Osteocyte (in vitro differentiated cells): ENCODE measurements around the gene SESN2. TPM values are rescaled to one million over a fixed set of nuclear protein-coding genes. Genes with fewer than 3 reads are reported as not detected.

Experiments used
- DNase-seq: peaks from one replicate; pipeline ENCODE4 v3.0.0; 2021; ENCODE audit warnings: mixed read lengths; ENCODE audit not compliant: unreplicated experiment; ENCODE audit errors: extremely low spot score
- H3K27ac Mint-ChIP-seq: one replicate; pipeline ENCODE4 v1.8.0; 2021; ENCODE audit warnings: mild to moderate bottlenecking, mixed read lengths; ENCODE audit not compliant: unreplicated experiment
- H3K27me3 Mint-ChIP-seq: one replicate; pipeline ENCODE4 v1.8.0; 2021; ENCODE audit warnings: mixed read lengths; ENCODE audit not compliant: unreplicated experiment
- H3K36me3 Mint-ChIP-seq: one replicate; pipeline ENCODE4 v1.8.0; 2021; ENCODE audit warnings: mixed read lengths; ENCODE audit not compliant: unreplicated experiment
- H3K4me1 Mint-ChIP-seq: one replicate; pipeline ENCODE4 v1.8.0; 2021; ENCODE audit warnings: mixed read lengths; ENCODE audit not compliant: unreplicated experiment
- H3K4me3 Mint-ChIP-seq: one replicate; pipeline ENCODE4 v1.8.0; 2021; ENCODE audit warnings: mild to moderate bottlenecking, moderate library complexity, mixed read lengths; ENCODE audit not compliant: unreplicated experiment
- H3K9me3 Mint-ChIP-seq: one replicate; pipeline ENCODE4 v1.8.0; 2021; ENCODE audit warnings: mixed read lengths; ENCODE audit not compliant: unreplicated experiment
- CTCF ChIP-seq: fragments of 200-600 bp; sonication (generic); IDR thresholded peaks from 2 replicates; pipeline ENCODE4 v1.5.0; 2021; ENCODE audit warnings: antibody characterized with exemption, mild to moderate bottlenecking, moderate library complexity
- total RNA-seq: library from RNA; stranded (reverse); gene quantifications from 2 replicates; pipeline ENCODE4 v1.2.1, GENCODE V29; 2021

SESN2 gene
- total RNA-seq, 1 donor from 2014 or later = 32.1 TPM

GRCh38 chr1:28232558-28233263 lies 26.6 kb upstream of the SESN2 start, which contains the start of gene DNAJC8:
TSS of gene DNAJC8 (minus strand) at chr1:28233029. CDS start at chr1:28232998, 31 bp downstream.
- Mint-ChIP-seq H3K36me3 (peaks cover 12% of the 10 kb centered on the region), H3K27me3 (no peaks in the 10 kb centered on the region), H3K9me3 (no peaks in the 10 kb centered on the region), H3K27ac (peak within 1 kb of the TSS; percentile 99), H3K4me1 (peaks cover 27% of the 10 kb centered on the region), H3K4me3 (peak within 1 kb of the TSS; percentile 100)
- peak; percentile 95 for DNase-seq
- TF ChIP-seq CTCF = no peak

- Mint-ChIP-seq H3K4me3 (peak overlapping the region; percentile 100), H3K27ac (peak overlapping the region; percentile 99), H3K4me1 (peaks cover 27% of the 10 kb centered on the region), H3K27me3 (no peaks in the 10 kb centered on the region), H3K36me3 (peaks cover 12% of the 10 kb centered on the region), H3K9me3 (no peaks in the 10 kb centered on the region)
- no peak for TF ChIP-seq CTCF
- no peak for DNase-seq
These were observed 26.1 kb upstream of the SESN2 start for GRCh38 chr1:28233264-28233606.

DNA sequence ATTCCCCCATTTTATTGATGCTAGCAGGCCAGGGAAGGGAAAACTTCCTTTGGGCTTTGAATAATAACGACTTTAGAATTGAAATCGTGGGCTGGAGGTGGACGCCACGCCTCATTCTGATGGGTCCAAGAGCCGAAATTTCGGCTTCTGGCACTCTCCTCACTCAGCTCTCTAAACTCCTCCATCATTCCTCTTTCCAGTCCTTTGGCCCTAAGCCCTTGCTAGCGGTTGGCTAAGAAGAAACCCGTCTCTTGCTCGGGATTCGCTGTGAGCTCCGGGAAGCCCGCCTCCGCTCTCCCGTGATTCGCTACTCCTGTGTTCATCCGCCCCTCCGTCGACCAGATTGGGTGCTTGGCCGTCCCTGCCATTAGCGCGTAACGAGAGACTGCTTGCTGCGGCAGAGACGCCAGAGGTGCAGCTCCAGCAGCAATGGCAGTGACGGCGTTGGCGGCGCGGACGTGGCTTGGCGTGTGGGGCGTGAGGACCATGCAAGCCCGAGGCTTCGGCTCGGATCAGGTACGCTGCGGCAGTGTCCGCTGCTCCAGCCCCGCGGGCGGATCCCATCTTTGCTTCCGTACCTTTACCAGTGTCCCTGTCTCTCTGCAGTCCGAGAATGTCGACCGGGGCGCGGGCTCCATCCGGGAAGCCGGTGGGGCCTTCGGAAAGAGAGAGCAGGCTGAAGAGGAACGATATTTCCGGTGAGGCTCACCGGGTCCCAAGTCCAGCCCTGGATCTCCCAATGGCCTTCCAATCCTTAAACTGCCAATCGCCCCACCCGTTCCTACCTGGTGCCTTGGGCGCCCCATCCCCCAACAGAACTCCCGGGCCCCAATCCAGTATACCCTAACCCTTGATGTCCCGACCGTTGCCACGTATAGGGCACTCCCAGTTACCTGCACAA lies 23.3 kb upstream of the SESN2 start, which contains the start of gene ATP5IF1:
Gene ATP5IF1, plus strand, starts transcription at position 370 of the 901 bp plus-strand sequence. Its CDS starts 60 bp downstream, at position 430.
- Mint-ChIP-seq H3K36me3 (peaks cover 3% of the 10 kb centered on the region), H3K27me3 (no peaks in the 10 kb centered on the region), H3K27ac (no peak within 1 kb of the TSS), H3K9me3 (no peaks in the 10 kb centered on the region), H3K4me1 (peaks cover 16% of the 10 kb centered on the region), H3K4me3 (no peak within 1 kb of the TSS)
- TF ChIP-seq CTCF = no peak
- peak; percentile 98 for DNase-seq

DNA sequence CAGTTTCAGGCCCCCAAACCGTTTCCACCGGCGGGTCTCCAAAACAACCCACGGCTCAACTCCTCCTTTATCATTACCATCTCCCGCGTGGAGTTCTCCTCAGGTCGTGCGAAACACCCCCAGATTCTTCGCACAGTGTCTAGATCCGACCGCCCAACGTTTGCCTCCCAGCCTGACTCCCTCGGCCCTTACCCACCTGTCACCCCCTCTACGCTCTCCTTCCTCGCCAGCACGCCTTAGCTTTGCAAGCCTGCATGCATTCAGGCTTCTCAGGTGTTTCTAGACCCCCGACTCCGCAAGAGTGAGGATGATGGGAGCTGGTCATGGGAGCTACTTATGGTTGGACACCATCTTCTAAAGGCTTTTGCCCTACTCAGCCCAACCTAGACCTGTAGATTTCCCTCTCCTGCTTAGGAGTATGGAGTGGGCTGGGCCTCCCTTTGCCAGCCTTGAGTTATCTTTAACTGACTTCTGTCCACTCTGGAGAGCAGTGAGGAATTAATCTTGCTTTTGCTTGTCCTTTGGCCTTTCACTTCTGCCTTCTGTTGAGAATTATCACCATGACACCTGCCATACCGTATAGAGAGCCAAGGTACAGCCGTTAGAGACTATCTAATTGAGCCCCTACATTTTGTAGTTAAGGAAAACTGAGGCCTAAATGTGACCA lies 22.5 kb upstream of the SESN2 start:
- no peaks in the 10 kb centered on the region for H3K9me3 Mint-ChIP-seq
- no peak for TF ChIP-seq CTCF
- H3K27ac Mint-ChIP-seq = no peak overlapping the region
- no peaks in the 10 kb centered on the region for H3K27me3 Mint-ChIP-seq
- DNase-seq = no peak
- peaks cover 3% of the 10 kb centered on the region for H3K36me3 Mint-ChIP-seq
- peaks cover 13% of the 10 kb centered on the region for H3K4me1 Mint-ChIP-seq
- no peak overlapping the region for H3K4me3 Mint-ChIP-seq
